Fibroblast of mammary gland (primary cell): Measurements from ENCODE around the gene CDH4.

ENCODE experiments used
- DNase-seq: peaks from one replicate; pipeline ENCODE4 v3.0.0-alpha.2; 2010; ENCODE audit warnings: low read depth
- H3K4me3 ChIP-seq: 2 replicates; pipeline ENCODE4 v1.5.1; 2011; ENCODE audit warnings: low read depth, mild to moderate bottlenecking, low read length, moderate library complexity; ENCODE audit not compliant: control insufficient read depth
- CTCF ChIP-seq: conservative IDR thresholded peaks from 2 replicates; pipeline ENCODE4 v1.5.1; 2011; ENCODE audit warnings: low read depth, low read length, inconsistent platforms; ENCODE audit not compliant: control insufficient read depth, insufficient read depth

The CDH4 gene

GRCh38 chr20:61908057-61909026, 656.3 kb downstream of the CDH4 start:
- H3K4me3 ChIP-seq: no peak overlapping the region
- no peak for DNase-seq
- no peak for TF ChIP-seq CTCF

- H3K4me3 ChIP-seq: no peak overlapping the region
- no peak for TF ChIP-seq CTCF
- DNase-seq: no peak
Observed at GRCh38 chr20:61909028-61909427, 657.0 kb downstream of the CDH4 start.

- H3K4me3 ChIP-seq: no peak overlapping the region
- TF ChIP-seq CTCF: no peak
- no peak for DNase-seq
Observed at GRCh38 chr20:61909821-61910220, 657.8 kb downstream of the CDH4 start.

GRCh38 chr20:61911824-61912223, 659.8 kb downstream of the CDH4 start:
- no peak for DNase-seq
- H3K4me3 ChIP-seq: no peak overlapping the region
- TF ChIP-seq CTCF: no peak

GRCh38 chr20:61912665-61913422, 660.8 kb downstream of the CDH4 start:
- no peak for DNase-seq
- TF ChIP-seq CTCF: no peak
- no peak overlapping the region for H3K4me3 ChIP-seq

GRCh38 chr20:61913423-61914225, 661.6 kb downstream of the CDH4 start:
- no peak for DNase-seq
- H3K4me3 ChIP-seq: no peak overlapping the region
- TF ChIP-seq CTCF: no peak
